ENCODE data around the gene MYH13. TPM values are rescaled to one million over a fixed set of nuclear protein-coding genes. Genes with fewer than 3 reads are reported as not detected.
A peak's percentile ranks its signal among the peaks of the same experiment; 100 is the strongest.

The MYH13 gene
- total RNA-seq, 1 donor from 2014 or later, result not detected

DNA sequence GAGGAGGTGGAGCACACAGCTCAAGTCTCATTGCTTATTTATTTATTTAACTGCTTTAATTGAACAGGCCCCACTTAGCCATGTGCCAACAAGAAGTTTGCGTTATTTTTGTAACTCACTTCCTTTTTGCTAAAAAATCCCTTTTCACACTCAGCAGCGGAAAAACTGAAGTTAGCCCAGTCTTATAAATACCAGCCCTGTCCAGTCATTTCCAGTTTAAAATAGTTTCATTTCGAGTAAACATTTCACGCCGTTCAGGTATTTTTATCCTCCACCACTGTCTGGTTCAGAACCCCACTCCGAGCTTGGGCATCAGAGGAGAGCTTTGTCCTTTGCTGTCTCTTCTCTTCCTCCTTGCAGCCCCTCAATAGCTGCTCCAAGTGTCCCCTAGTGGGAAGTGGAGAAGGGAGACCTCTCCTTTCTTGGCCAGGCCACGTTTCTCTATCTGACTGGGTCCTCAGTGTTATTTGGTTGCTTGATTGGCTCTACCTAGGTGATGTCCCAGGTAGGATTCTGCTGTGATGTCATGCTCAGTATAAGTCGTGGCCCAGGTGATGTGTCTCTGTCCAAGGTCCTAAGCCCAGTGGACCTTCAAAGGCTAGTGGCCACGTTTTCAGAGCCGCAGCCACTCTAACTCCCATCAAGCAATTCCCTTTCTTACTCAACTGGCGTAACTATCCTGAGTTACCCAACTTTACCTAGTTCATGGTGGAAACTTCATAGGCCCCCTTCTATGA is 121.4 kb downstream of the MYH13 start:
- DNase-seq (ENCODE audit: low spot score), result peak; percentile 30

Other genes with a start within 250 kb of the MYH13 start
- gene GAS7, start 174.4 kb downstream of the MYH13 start, total RNA-seq (ENCODE audit: insufficient read depth, low replicate concordance), result 51.3 TPM
- gene MYH8, start 48.9 kb upstream of the MYH13 start, total RNA-seq (ENCODE audit: insufficient read depth, low replicate concordance), result not detected
- gene MYH4, start 96.6 kb upstream of the MYH13 start, total RNA-seq (ENCODE audit: insufficient read depth, low replicate concordance), result under 0.01 TPM
- not detected for gene MYH1, start 145.5 kb upstream of the MYH13 start, total RNA-seq (ENCODE audit: insufficient read depth, low replicate concordance)
- gene MYH2, start 176.7 kb upstream of the MYH13 start, total RNA-seq (ENCODE audit: insufficient read depth, low replicate concordance), result 0.72 TPM

Data from umbilical cord (tissue), 2 donors.